NOMO-1 treated with DMSO at 0.1 percent for 48 hours (cell line): ENCODE results near the gene FCGR3B.
"Not testable (repeated sequence)": the region's sequence is repeated elsewhere in the genome, so short reads cannot be mapped to it uniquely, and the experiment has no call there.

Source experiments
- DNase-seq: peaks from one replicate; lab custom pipeline; 2025; ENCODE audit not compliant: unreplicated experiment; lab: John Stamatoyannopoulos, UW

The FCGR3B gene

DNA sequence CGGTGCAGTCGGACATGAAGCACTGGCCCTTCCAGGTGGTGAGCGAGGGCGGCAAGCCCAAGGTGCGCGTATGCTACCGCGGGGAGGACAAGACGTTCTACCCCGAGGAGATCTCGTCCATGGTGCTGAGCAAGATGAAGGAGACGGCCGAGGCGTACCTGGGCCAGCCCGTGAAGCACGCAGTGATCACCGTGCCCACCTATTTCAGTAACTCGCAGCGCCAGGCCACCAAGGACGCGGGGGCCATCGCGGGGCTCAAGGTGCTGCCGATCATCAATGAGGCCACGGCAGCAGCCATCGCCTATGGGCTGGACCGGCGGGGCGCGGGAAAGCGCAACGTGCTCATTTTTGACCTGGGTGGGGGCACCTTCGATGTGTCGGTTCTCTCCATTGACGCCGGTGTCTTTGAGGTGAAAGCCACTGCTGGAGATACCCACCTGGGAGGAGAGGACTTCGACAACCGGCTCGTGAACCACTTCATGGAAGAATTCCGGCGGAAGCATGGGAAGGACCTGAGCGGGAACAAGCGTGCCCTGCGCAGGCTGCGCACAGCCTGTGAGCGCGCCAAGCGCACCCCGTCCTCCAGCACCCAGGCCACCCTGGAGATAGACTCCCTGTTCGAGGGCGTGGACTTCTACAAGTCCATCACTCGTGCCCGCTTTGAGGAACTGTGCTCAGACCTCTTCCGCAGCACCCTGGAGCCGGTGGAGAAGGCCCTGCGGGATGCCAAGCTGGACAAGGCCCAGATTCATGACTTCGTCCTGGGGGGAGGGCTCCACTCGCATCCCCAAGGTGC lies 24.2 kb downstream of the FCGR3B start:
- not testable (repeated sequence) for DNase-seq

DNA sequence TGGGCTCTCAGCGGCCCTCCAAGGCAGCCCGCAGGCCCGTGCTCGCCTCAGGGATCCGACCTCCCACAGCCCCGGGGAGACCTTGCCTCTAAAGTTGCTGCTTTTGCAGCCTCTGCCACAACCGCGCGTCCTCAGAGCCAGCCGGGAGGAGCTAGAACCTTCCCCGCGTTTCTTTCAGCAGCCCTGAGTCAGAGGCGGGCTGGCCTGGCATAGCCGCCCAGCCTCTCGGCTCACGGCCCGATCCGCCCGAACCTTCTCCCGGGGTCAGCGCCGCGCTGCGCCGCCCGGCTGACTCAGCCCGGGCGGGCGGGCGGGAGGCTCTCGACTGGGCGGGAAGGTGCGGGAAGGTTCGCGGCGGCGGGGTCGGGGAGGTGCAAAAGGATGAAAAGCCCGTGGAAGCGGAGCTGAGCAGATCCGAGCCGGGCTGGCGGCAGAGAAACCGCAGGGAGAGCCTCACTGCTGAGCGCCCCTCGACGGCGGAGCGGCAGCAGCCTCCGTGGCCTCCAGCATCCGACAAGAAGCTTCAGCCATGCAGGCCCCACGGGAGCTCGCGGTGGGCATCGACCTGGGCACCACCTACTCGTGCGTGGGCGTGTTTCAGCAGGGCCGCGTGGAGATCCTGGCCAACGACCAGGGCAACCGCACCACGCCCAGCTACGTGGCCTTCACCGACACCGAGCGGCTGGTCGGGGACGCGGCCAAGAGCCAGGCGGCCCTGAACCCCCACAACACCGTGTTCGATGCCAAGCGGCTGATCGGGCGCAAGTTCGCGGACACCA lies 25.0 kb downstream of the FCGR3B start:
- not testable (repeated sequence) for DNase-seq

GRCh38 chr1:161605024-161605423 lies 26.0 kb downstream of the FCGR3B start:
- DNase-seq, result not testable (repeated sequence)

DNA sequence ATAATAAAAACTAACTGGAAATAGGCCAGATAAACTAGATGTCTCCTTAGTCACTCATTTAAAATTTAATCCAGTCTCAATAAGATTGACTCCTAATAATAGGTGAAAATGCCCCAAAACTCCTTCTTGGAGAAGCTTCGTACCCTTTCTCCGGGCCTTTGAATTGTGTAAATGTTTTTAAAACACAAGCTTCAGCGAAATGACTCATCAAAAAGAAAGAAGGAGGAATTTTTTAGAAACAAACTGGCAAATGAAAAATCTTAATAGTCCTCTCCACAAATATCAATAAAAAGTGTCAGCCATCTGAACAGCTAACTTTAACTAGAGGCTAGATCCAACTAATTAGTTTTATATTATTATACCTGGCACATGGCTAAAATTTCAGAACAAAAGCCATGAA lies 33.9 kb downstream of the FCGR3B start:
- DNase-seq, result not testable (repeated sequence)

GRCh38 chr1:161595583-161595982 lies 35.4 kb downstream of the FCGR3B start:
- not testable (repeated sequence) for DNase-seq

DNA sequence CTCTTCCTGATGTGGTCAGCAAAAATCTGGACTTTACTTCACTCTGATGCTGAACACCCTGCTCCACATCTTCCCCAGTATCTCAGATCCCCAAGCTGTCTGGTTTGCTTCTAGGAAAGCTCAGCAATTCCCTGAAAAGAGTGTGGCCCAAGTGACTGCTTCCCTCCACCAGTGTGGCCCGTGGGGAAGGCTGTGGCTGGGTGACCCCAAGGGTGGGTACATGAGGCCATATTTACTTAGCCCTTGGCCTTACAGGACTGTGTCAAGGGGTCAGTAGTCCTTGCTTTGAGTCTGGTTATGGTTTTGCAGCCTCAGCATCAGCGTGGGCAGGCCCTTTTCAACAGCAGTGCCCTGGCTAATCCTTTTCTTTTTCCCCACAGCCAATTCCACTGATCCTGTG lies 35.8 kb downstream of the FCGR3B start:
- DNase-seq, result not testable (repeated sequence)

- not testable (repeated sequence) for DNase-seq
Observed at GRCh38 chr1:161594269-161594984, 36.5 kb downstream of the FCGR3B start.

DNA sequence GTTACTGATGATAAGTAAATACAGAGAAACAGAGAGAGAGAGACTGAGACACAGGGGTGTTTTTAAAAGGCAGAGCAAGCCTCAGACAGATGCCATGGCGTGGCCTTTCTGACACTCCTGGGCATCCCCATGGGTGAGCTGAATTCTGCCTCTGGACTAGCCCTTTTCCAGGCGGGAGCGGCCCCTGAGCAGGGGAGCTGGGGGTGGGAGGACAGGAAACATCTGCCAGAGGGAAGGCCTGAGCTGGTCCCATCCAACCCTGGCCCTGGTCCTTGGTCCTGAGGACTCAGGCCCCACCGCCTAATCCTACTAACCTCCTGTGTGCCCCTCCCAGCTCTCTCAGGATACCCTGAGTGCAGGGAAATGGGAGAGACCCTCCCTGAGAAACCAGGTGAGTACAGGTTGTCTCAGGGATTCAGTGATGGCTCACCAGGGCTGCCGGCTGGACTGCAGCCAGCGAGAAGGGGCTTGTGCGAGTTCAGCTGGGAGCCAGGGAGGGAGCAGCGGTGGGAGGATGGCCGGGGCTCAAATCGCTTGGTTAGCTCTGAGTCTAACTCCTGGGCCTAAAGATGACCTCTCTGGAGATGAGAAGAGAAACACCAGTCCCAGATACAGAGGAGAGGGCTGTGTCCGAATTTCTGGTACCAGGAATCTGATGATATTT lies 37.8 kb downstream of the FCGR3B start:
- not testable (repeated sequence) for DNase-seq

DNA sequence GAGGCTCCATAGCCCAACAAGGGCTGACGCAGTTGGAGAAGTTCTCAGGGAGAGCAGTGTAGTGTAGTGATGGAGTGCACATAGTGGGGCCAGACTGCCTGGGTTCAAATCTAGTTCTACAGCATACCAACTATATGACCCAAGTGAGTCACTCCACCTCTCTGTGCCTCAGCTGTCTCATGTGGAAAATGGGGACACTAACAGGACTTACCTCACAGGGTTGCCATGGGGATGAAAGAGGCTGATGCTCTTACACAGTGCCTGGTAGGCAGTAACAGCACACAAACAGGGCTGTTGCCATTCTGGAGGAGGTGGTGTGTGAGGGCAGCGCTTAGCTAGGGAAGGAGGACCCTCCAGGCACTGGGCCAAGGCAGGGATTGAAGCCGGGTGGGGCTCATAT lies 38.4 kb downstream of the FCGR3B start:
- DNase-seq, result not testable (repeated sequence)

- not testable (repeated sequence) for DNase-seq
Observed at GRCh38 chr1:161589920-161590319, 41.1 kb downstream of the FCGR3B start.

DNA sequence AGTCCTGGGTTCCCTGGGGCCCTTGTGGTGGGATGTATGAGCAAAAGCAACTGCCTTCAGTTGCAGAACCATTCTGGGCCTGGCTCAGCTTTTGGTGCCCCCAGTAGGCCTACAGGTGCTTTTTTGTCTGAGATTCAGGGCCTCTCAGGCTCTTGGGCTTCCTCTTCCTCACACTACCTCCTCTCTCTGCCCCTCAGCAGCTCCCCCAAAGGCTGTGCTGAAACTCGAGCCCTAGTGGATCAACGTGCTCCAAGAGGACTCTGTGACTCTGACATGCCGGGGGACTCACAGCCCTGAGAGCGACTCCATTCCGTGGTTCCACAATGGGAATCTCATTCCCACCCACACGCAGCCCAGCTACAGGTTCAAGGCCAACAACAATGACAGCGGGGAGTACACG lies 41.6 kb downstream of the FCGR3B start:
- not testable (repeated sequence) for DNase-seq

DNA sequence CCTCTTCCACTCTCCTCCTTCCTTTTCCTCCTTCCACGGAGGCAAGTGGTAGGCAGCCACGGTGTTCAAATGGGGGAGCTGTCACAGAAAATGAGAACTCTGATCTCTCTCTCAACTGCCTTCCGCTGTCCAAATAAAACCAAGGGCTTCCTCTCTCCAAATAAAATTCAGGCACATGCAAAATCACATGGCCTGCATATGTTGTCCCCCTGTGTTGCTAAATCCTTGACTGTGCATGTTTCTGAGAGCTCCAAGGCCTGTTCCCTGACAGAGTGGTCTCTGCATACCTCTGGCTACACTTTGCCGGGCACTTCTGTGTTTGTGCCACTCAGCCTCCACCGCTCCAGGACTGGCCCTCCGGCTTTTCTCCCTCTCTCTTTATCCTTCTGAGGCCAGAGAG lies 42.4 kb downstream of the FCGR3B start:
- not testable (repeated sequence) for DNase-seq

DNA sequence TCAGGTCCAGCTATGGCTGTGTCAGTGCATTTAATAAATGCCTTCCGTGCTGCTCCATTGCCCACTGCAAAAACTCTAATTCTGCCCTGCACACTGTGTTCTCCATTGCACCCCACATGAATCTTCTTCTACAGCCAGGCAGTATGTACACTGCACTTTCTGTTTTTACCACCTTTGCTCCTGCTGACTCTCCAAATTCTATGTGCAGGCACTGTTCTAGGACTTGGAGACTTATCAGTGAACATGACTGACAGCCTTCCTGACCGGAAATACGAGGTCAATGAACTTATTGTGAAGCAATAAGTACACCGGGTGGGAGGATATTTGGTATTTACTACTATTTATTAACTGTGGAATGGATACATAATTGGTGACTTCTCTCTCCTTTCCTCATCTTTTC lies 48.1 kb downstream of the FCGR3B start:
- DNase-seq, result not testable (repeated sequence)

DNA sequence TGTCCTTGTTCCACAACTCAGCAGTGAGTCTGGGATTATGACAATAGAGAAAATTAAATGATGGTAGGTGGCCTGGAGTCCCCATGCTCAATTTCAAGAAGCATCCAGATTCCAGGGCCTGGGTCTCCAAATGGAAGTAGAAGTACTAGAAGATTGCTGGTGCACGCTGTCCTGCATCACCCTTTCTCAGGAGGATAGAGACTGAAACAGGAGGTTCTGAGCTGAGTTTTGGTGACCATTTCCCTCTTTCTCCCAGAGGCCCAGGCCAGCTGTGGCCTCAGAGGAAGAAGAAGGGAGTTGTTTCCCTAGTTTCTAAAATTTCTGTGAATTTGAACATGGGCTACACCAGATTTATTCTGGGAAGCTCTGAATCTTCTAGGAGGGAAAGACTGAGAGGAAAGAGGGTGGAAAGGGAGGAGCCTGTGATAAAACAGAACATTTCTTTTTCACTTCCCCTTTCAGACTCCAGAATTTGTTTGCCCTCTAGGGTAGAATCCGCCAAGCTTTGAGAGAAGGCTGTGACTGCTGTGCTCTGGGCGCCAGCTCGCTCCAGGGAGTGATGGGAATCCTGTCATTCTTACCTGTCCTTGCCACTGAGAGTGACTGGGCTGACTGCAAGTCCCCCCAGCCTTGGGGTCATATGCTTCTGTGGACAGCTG lies 50.0 kb downstream of the FCGR3B start:
- DNase-seq, result not testable (repeated sequence)

DNA sequence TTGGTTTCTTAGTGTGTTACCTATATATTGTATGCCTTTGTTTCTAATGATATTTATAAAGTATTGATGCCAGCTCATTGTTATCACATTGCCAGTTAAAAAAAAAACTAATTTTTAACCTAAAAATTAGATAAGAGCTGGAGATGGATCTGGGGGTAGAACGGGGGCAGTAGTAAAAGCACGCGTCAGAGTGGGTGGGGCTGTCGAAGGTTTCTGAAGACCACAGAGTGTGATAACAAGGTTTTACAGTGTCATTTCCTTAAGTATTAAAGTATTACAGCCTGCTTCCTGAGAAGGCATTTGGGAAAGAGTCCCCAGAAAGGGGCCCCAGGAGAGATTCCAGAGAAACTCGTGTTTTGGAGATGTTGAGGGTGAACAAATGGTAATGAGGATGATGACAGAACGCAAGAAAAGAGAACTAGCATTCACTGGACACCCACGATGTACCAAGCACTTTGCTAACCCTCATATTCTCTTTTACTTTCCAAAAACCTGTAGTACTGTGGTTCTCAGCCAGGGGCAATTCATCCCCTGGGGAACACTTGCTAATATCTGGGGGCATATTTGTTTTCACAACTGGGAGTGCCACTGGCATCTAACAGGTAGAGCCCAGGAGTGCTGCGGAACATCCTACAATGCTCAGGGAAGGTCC lies 51.0 kb downstream of the FCGR3B start:
- DNase-seq, result not testable (repeated sequence)

DNA sequence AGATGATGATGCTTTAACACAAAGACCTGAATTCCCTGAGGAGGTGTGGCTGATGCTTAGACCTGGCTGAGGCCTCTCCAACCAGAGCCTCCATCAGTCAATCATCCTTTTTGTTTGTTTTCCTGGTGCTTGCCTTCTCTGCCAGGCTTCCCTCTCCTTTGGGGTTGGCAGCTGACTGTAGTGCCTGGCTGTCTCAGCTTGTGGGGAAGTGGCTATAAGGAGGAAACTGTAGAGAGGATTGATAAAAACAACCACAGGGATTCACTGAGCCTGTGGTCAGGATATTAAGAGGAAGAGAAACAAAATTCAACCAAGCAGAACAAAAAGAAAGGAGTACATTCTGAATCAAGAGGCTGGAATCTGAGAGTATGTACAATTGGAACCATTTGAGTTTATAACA lies 54.3 kb downstream of the FCGR3B start:
- not testable (repeated sequence) for DNase-seq
